Endothelial cell of umbilical vein (primary cell): ENCODE measurements around the gene FUT2. TPM values are rescaled to one million over a fixed set of nuclear protein-coding genes. Genes with fewer than 3 reads are reported as not detected.

Experiments
- BruUV-seq: library from RNA; stranded (reverse); fragments of 400-500 nt; replicated peaks from 2 replicates; lab custom pipeline; 2021; lab: Mats Ljungman, UMichigan
- CTCF ChIA-PET: fragments of 300-600, 350-600 bp; sonication (Branson Sonifier 250); formaldehyde crosslinking; loops from one replicate; lab custom pipeline; 2021; ENCODE audit warnings: antibody characterized with exemption, inconsistent platforms; lab: Charles Lee
- POLR2A ChIA-PET: fragments of 300-600, 350-600 bp; sonication (Branson Sonifier 250); formaldehyde crosslinking; loops from one replicate; lab custom pipeline; 2021; ENCODE audit warnings: antibody characterized with exemption, inconsistent platforms; lab: Charles Lee
- DNase-seq: peaks from one replicate; pipeline ENCODE4 v3.0.0-alpha.2; 2011; ENCODE audit warnings: low read depth, low spot score
- FAIRE-seq: peaks from 2 replicates; lab custom pipeline; 2011; peaks lifted over from hg19 to GRCh38; lab: Jason Lieb, UNC
- H2AFZ ChIP-seq: 2 replicates; pipeline ENCODE4 v1.6.0; 2012; ENCODE audit warnings: low read depth, low read length, control low read depth, inconsistent platforms
- H3K27ac ChIP-seq: 2 replicates; pipeline ENCODE4 v1.5.1; 2011; ENCODE audit warnings: low read depth, mild to moderate bottlenecking, control low read depth, low read length, moderate library complexity; ENCODE audit not compliant: insufficient read depth
- H3K27me3 ChIP-seq, 2 experiments: 2 replicates each; pipeline versions ENCODE4 v1.6.0 to v1.6.1; 2011; ENCODE audit warnings: low read length in 2 of 2, mixed read lengths in 1 of 2; ENCODE audit not compliant: control insufficient read depth in 2 of 2, insufficient read depth in 2 of 2
- H3K36me3 ChIP-seq, 2 experiments: 2 replicates in 1 of 2; 3 replicates in 1 of 2; pipeline ENCODE4 v1.5.1; 2011; ENCODE audit warnings: low read length in 2 of 2, mild to moderate bottlenecking in 1 of 2, moderate library complexity in 1 of 2; ENCODE audit not compliant: control insufficient read depth in 2 of 2, insufficient read depth in 2 of 2; ENCODE audit errors: extremely low read depth in 1 of 2
- H3K4me1 ChIP-seq: 3 replicates; pipeline ENCODE4 v1.5.1; 2011; ENCODE audit warnings: mild to moderate bottlenecking, low read length; ENCODE audit not compliant: control insufficient read depth, insufficient read depth; ENCODE audit errors: extremely low read depth
- H3K4me2 ChIP-seq: 2 replicates; pipeline ENCODE4 v1.6.1; 2011; ENCODE audit warnings: low read length, control low read depth, mixed read lengths; ENCODE audit not compliant: insufficient read depth
- H3K4me3 ChIP-seq, 3 experiments: fragments of 200-600 bp in 1 of 3; sonication (generic), shearing (Covaris generic) in 1 of 3; replicated peaks in 1 of 3; 2 replicates each; pipeline ENCODE4 v1.5.1; 2011 to 2016; ENCODE audit warnings: control low read depth in 3 of 3, low read length in 3 of 3, mild to moderate bottlenecking in 2 of 3, inconsistent platforms in 1 of 3, low read depth in 1 of 3, moderate library complexity in 1 of 3; ENCODE audit not compliant: insufficient read depth in 1 of 3
- H3K79me2 ChIP-seq: 2 replicates; pipeline ENCODE4 v1.6.0; 2012; ENCODE audit warnings: low read length, inconsistent platforms; ENCODE audit not compliant: control insufficient read depth, insufficient read depth
- H3K9ac ChIP-seq: replicated peaks from 2 replicates; pipeline ENCODE3; 2011; ENCODE audit warnings: low read length, control low read depth; ENCODE audit not compliant: insufficient read depth; ENCODE audit errors: extremely low read depth
- H3K9me1 ChIP-seq: replicated peaks from 3 replicates; pipeline ENCODE4 v1.6.0; 2011; ENCODE audit warnings: mild to moderate bottlenecking, low read length; ENCODE audit not compliant: control insufficient read depth, insufficient read depth; ENCODE audit errors: extremely low read depth
- H3K9me3 ChIP-seq: replicated peaks from 2 replicates; pipeline ENCODE4 v1.5.1; 2012; ENCODE audit warnings: low read length, inconsistent platforms; ENCODE audit not compliant: control insufficient read depth, insufficient read depth
- H4K20me1 ChIP-seq: replicated peaks from 2 replicates; pipeline ENCODE3; 2011; ENCODE audit warnings: mild to moderate bottlenecking, low read length; ENCODE audit not compliant: control insufficient read depth, insufficient read depth; ENCODE audit errors: extremely low read depth
- CTCF ChIP-seq, 2 donors: IDR thresholded peaks; 1 replicate in 1 of 2; 2 replicates in 1 of 2; pipeline ENCODE4 v1.5.1; 2011; ENCODE audit warnings: low read length in 2 of 2, mild to moderate bottlenecking in 2 of 2, moderate library complexity in 2 of 2, control low read depth in 1 of 2, inconsistent platforms in 1 of 2, low read depth in 1 of 2; ENCODE audit not compliant: insufficient read depth in 1 of 2; ENCODE audit errors: extremely low read depth in 1 of 2
- EZH2 ChIP-seq: IDR thresholded peaks from 2 replicates; pipeline ENCODE4 v1.6.1; 2012; ENCODE audit warnings: borderline replicate concordance, low read depth, mild to moderate bottlenecking, moderate library complexity, low read length, inconsistent platforms; ENCODE audit not compliant: severe bottlenecking
- FOS ChIP-seq: IDR thresholded peaks from 2 replicates; pipeline ENCODE4 v1.6.1; 2011; ENCODE audit warnings: mild to moderate bottlenecking, low read length, moderate library complexity, borderline replicate concordance; ENCODE audit not compliant: insufficient read depth
- GATA2 ChIP-seq: IDR thresholded peaks from 2 replicates; pipeline ENCODE4 v1.7.0; 2011; ENCODE audit warnings: low read depth, mild to moderate bottlenecking, moderate library complexity, mixed read lengths, low read length; ENCODE audit not compliant: insufficient read length, insufficient read depth
- JUN ChIP-seq: IDR thresholded peaks from 2 replicates; pipeline ENCODE4 v1.6.1; 2011; ENCODE audit warnings: borderline replicate concordance, low read depth; ENCODE audit not compliant: insufficient read length, insufficient read depth
- MAX ChIP-seq: IDR thresholded peaks from 2 replicates; pipeline ENCODE4 v1.6.1; 2011; ENCODE audit not compliant: insufficient read depth, insufficient read length
- MYC ChIP-seq: IDR thresholded peaks from one replicate; pipeline ENCODE4 v1.6.1; 2011; ENCODE audit warnings: mild to moderate bottlenecking, low read depth, low read length
- POLR2A ChIP-seq: IDR thresholded peaks from 2 replicates; pipeline ENCODE4 v1.6.1; 2012; ENCODE audit warnings: low read depth, mild to moderate bottlenecking, control low read depth, low read length
- POLR2AphosphoS5 ChIP-seq: IDR thresholded peaks from 2 replicates; pipeline ENCODE4 v1.6.1; 2012; ENCODE audit warnings: low read depth, mild to moderate bottlenecking, control low read depth, low read length, moderate library complexity; ENCODE audit not compliant: insufficient read depth
- dilution Hi-C: fragments of 300-500 bp; cut with MboI; formaldehyde crosslinking; loops from one replicate; pipeline ENCODE4 v1.15.0; 2019; ENCODE audit warnings: low sequenced_read_pairs; ENCODE audit not compliant: extremely low pct_ligation_motif_present
- intact Hi-C: fragments of 100-400 bp; cut with micrococcal nuclease; formaldehyde crosslinking; loops from one replicate; pipeline ENCODE4 v1.10.0; 2022
- polyA plus RNA-seq, 4 experiments: library from polyadenylated mRNA; depleted of rRNA in 3 of 4; stranded (reverse) in 3 of 4; unstranded in 1 of 4; fragments of >200 nt; gene quantifications; 2 replicates each; pipeline versions ENCODE4 v1.2.1 to v1.2.3, GENCODE V29; 2011 to 2012; ENCODE audit warnings: missing spikeins in 1 of 4
- total RNA-seq: library from RNA; stranded (reverse); gene quantifications from 2 replicates; pipeline ENCODE4 v1.2.3, GENCODE V29; 2021

FUT2 gene
- total and polyA plus RNA-seq, 2 donors (not counting 3 experiments of a cell fraction or from before 2014, with no cell fraction given), result not detected

- no peak overlapping the region for H2AFZ ChIP-seq
- H3K9ac ChIP-seq, result no peak overlapping the region
- H3K36me3 ChIP-seq, result no peaks in the 10 kb centered on the region
- dilution Hi-C loops, result no loop called here
- no peaks in the 10 kb centered on the region for H3K9me1 ChIP-seq
- BruUV-seq, result no TSS peak
- H3K4me1 ChIP-seq, result no peaks in the 10 kb centered on the region
- POLR2A ChIA-PET, result no interaction called here
- no peaks in the 10 kb centered on the region for H3K79me2 ChIP-seq
- TF ChIP-seq POLR2AphosphoS5 (no peak), MYC (no peak), EZH2 (no peak), MAX (no peak), JUN (no peak), FOS (no peak), GATA2 (no peak), CTCF (IDR thresholded peaks at IDR 0.05; ENCODE audit: extremely low read depth in 1 of 2, insufficient read depth in 1 of 2, low read depth in 1 of 2, low read length in 2 of 2) (no peak), POLR2A (no peak)
- no peak for FAIRE-seq
- intact Hi-C loops, result no loop called here
- no peak overlapping the region for H3K4me2 ChIP-seq
- H4K20me1 ChIP-seq, result no peaks in the 10 kb centered on the region
- no peak overlapping the region for H3K4me3 ChIP-seq
- no peaks in the 10 kb centered on the region for H3K27me3 ChIP-seq
- no peaks in the 10 kb centered on the region for H3K9me3 ChIP-seq
- CTCF ChIA-PET, result interaction anchor here (1.0 to 2.6 kb wide), 6 partner anchors 11 to 159 kb away, joined by 3 to 31 read pairs (median 6); partner anchors contain the start of genes FUT2 and HSD17B14
- no peak overlapping the region for H3K27ac ChIP-seq
- DNase-seq, result no peak
Measured at GRCh38 chr19:48676887-48677286, 18.9 kb upstream of the FUT2 start.
